ENCODE results near the gene PDZD2. TPM values are rescaled to one million over a fixed set of nuclear protein-coding genes. Genes with fewer than 3 reads are reported as not detected.

The PDZD2 gene
- total RNA-seq, 2 donors from 2014 or later, result 4.5 to 15.7 TPM

GRCh38 chr5:31855134-31856040 lies 216.5 kb downstream of the PDZD2 start:
- no peak for TF ChIP-seq CTCF (IDR thresholded peaks at IDR 0.05)
- no peaks in the 10 kb centered on the region for H3K36me3 ChIP-seq
- no peak for ATAC-seq (ENCODE audit: insufficient number of reproducible peaks, low FRiP score, low read depth)
- peak overlapping the region; percentile 76 for H3K4me3 ChIP-seq
- no peak overlapping the region for H3K27ac ChIP-seq
- no peak for DNase-seq (ENCODE audit: low spot score)
- peaks cover 13% of the 10 kb centered on the region for H3K9me3 ChIP-seq
- H3K4me1 ChIP-seq (ENCODE audit: control insufficient read depth in 1 of 2, low read depth in 2 of 2), result peaks cover 4 to 16% of the 10 kb centered on the region in 2 donors
- no peaks in the 10 kb centered on the region for H3K27me3 ChIP-seq (replicated peaks; ENCODE audit: insufficient read depth)

GRCh38 chr5:31859096-31859495 lies 220.2 kb downstream of the PDZD2 start:
- TF ChIP-seq CTCF (IDR thresholded peaks at IDR 0.05), result no peak

GRCh38 chr5:31860278-31860677 lies 221.3 kb downstream of the PDZD2 start:
- H3K4me3 ChIP-seq, result no peak overlapping the region
- peaks cover 4% of the 10 kb centered on the region in 2 donors for H3K4me1 ChIP-seq (ENCODE audit: control insufficient read depth in 1 of 2, low read depth in 2 of 2)
- H3K36me3 ChIP-seq, result no peaks in the 10 kb centered on the region
- no peak for TF ChIP-seq CTCF (IDR thresholded peaks at IDR 0.05)
- H3K9me3 ChIP-seq, result peaks cover 13% of the 10 kb centered on the region
- no peaks in the 10 kb centered on the region for H3K27me3 ChIP-seq (replicated peaks; ENCODE audit: insufficient read depth)
- H3K27ac ChIP-seq, result no peak overlapping the region
- no peak for ATAC-seq (ENCODE audit: insufficient number of reproducible peaks, low FRiP score, low read depth)
- DNase-seq (ENCODE audit: low spot score), result no peak

More at GRCh38 chr5:31859096-31859495, 220.2 kb downstream of the PDZD2 start:
- DNase-seq (ENCODE audit: low spot score), result no peak
- no peak for ATAC-seq (ENCODE audit: insufficient number of reproducible peaks, low FRiP score, low read depth)
- Histone ChIP-seq H3K36me3 (no peaks in the 10 kb centered on the region), H3K27ac (no peak overlapping the region), H3K27me3 (replicated peaks; ENCODE audit: insufficient read depth) (no peaks in the 10 kb centered on the region), H3K4me3 (no peak overlapping the region), H3K4me1 (ENCODE audit: control insufficient read depth in 1 of 2, low read depth in 2 of 2) (peaks cover 4 to 12% of the 10 kb centered on the region in 2 donors), H3K9me3 (peaks cover 13% of the 10 kb centered on the region)

GRCh38 chr5:31860726-31861433 lies 221.9 kb downstream of the PDZD2 start:
- DNase-seq (ENCODE audit: low spot score), result no peak

More at GRCh38 chr5:31860726-31861433, 221.9 kb downstream of the PDZD2 start:
- Histone ChIP-seq H3K27me3 (replicated peaks; ENCODE audit: insufficient read depth) (no peaks in the 10 kb centered on the region), H3K27ac (no peak overlapping the region), H3K9me3 (peaks cover 13% of the 10 kb centered on the region), H3K4me3 (no peak overlapping the region), H3K4me1 (ENCODE audit: control insufficient read depth in 1 of 2, low read depth in 2 of 2) (no peaks in the 10 kb centered on the region), H3K36me3 (no peaks in the 10 kb centered on the region)
- TF ChIP-seq CTCF (IDR thresholded peaks at IDR 0.05), result no peak
- ATAC-seq (ENCODE audit: insufficient number of reproducible peaks, low FRiP score, low read depth), result no peak
